H9 (cell line): ENCODE data around the gene GTF2A1. TPM values are rescaled to one million over a fixed set of nuclear protein-coding genes. Genes with fewer than 3 reads are reported as not detected.
A peak's percentile ranks its signal among the peaks of the same experiment; 100 is the strongest.

Experiments
- DNase-seq: peaks from one replicate; pipeline ENCODE4 v3.0.0-alpha.2; 2017
- H2AFZ ChIP-seq: one replicate; pipeline ENCODE4 v1.6.1; 2013; ENCODE audit warnings: mild to moderate bottlenecking, low read length, control low read depth, moderate library complexity
- H2AK5ac ChIP-seq: 2 replicates; pipeline ENCODE4 v1.6.1; 2013; ENCODE audit warnings: low read length, control low read depth, mixed read lengths; ENCODE audit not compliant: insufficient read length
- H2BK120ac ChIP-seq: one replicate; pipeline ENCODE4 v1.6.1; 2013; ENCODE audit warnings: low read depth, mild to moderate bottlenecking, low read length, control low read depth, inconsistent platforms; ENCODE audit not compliant: poor library complexity, severe bottlenecking
- H2BK12ac ChIP-seq: 2 replicates; pipeline ENCODE4 v1.6.1; 2013; ENCODE audit warnings: low read length, control low read depth, mixed read lengths, low read depth; ENCODE audit not compliant: insufficient read length
- H2BK15ac ChIP-seq: 2 replicates; pipeline ENCODE4 v1.6.1; 2013; ENCODE audit warnings: low read depth, low read length, control low read depth
- H2BK20ac ChIP-seq: one replicate; pipeline ENCODE4 v1.6.1; 2013; ENCODE audit warnings: low read depth, mild to moderate bottlenecking, low read length, control low read depth, inconsistent platforms; ENCODE audit not compliant: poor library complexity, severe bottlenecking
- H2BK5ac ChIP-seq: 2 replicates; pipeline ENCODE4 v1.6.1; 2013; ENCODE audit warnings: low read length, control low read depth, mixed read lengths; ENCODE audit not compliant: insufficient read length
- H3K14ac ChIP-seq: 2 replicates; pipeline ENCODE4 v1.6.1; 2013; ENCODE audit warnings: low read length, control low read depth; ENCODE audit not compliant: insufficient read depth
- H3K18ac ChIP-seq: 2 replicates; pipeline ENCODE4 v1.6.1; 2013; ENCODE audit warnings: low read depth, mild to moderate bottlenecking, mixed read lengths, low read length, control low read depth; ENCODE audit not compliant: insufficient read length
- H3K23ac ChIP-seq: 2 replicates; pipeline ENCODE4 v1.6.1; 2013; ENCODE audit warnings: low read length, control low read depth, mixed read lengths, low read depth; ENCODE audit not compliant: insufficient read length
- H3K23me2 ChIP-seq: 2 replicates; pipeline ENCODE4 v1.6.1; 2013; ENCODE audit warnings: low read depth, mild to moderate bottlenecking, mixed read lengths, low read length, control low read depth; ENCODE audit not compliant: insufficient read length, poor library complexity, severe bottlenecking
- H3K27ac ChIP-seq: 2 replicates; pipeline ENCODE4 v1.5.1; 2013; ENCODE audit warnings: low read length, control low read depth, mixed read lengths, low read depth; ENCODE audit not compliant: insufficient read length
- H3K27me3 ChIP-seq: 2 replicates; pipeline ENCODE4 v1.6.1; 2013; ENCODE audit warnings: low read length, control low read depth, inconsistent platforms; ENCODE audit not compliant: insufficient read depth
- H3K4ac ChIP-seq: 2 replicates; pipeline ENCODE4 v1.6.1; 2013; ENCODE audit warnings: low read depth, mild to moderate bottlenecking, control low read depth, inconsistent platforms, low read length, moderate library complexity
- H3K4me1 ChIP-seq: 2 replicates; pipeline ENCODE4 v1.6.1; 2013; ENCODE audit warnings: low read length, control low read depth, inconsistent platforms; ENCODE audit not compliant: insufficient read depth
- H3K4me2 ChIP-seq: 2 replicates; pipeline ENCODE4 v1.6.1; 2013; ENCODE audit warnings: low read length, control low read depth, mixed read lengths; ENCODE audit not compliant: insufficient read length, insufficient read depth
- H3K56ac ChIP-seq: 2 replicates; pipeline ENCODE4 v1.6.1; 2013; ENCODE audit warnings: low read depth, mild to moderate bottlenecking, mixed read lengths, low read length, control low read depth; ENCODE audit not compliant: insufficient read length
- H3K79me1 ChIP-seq: 2 replicates; pipeline ENCODE4 v1.6.1; 2013; ENCODE audit warnings: low read depth, mild to moderate bottlenecking, moderate library complexity, low read length, control low read depth, inconsistent platforms; ENCODE audit not compliant: insufficient read depth, poor library complexity, severe bottlenecking
- H3K79me2 ChIP-seq: 2 replicates; pipeline ENCODE4 v1.6.1; 2013; ENCODE audit warnings: low read length, control low read depth, inconsistent platforms; ENCODE audit not compliant: insufficient read depth
- H3K9ac ChIP-seq: 2 replicates; pipeline ENCODE4 v1.6.1; 2013; ENCODE audit warnings: low read length, control low read depth, mixed read lengths; ENCODE audit not compliant: insufficient read length; ENCODE audit errors: extremely low read depth
- H3K9me3 ChIP-seq: one replicate; pipeline ENCODE4 v1.6.1; 2013; ENCODE audit warnings: low read depth, low read length, inconsistent platforms; ENCODE audit not compliant: control insufficient read depth
- H3T11ph ChIP-seq: one replicate; pipeline ENCODE4 v1.6.1; 2013; ENCODE audit warnings: mild to moderate bottlenecking, low read length, control low read depth, inconsistent platforms
- H4K20me1 ChIP-seq: one replicate; pipeline ENCODE4 v1.6.1; 2013; ENCODE audit not compliant: control insufficient read depth, insufficient read length, insufficient read depth
- H4K5ac ChIP-seq: 2 replicates; pipeline ENCODE4 v1.6.1; 2013; ENCODE audit warnings: low read depth, mild to moderate bottlenecking, mixed read lengths, low read length, control low read depth; ENCODE audit not compliant: insufficient read length
- H4K8ac ChIP-seq: replicated peaks from 2 replicates; pipeline ENCODE4 v1.6.1; 2013; ENCODE audit warnings: low read length, control low read depth, mixed read lengths, low read depth; ENCODE audit not compliant: insufficient read length
- H4K91ac ChIP-seq: 2 replicates; pipeline ENCODE4 v1.6.1; 2013; ENCODE audit warnings: low read depth, mild to moderate bottlenecking, moderate library complexity, mixed read lengths, low read length, control low read depth; ENCODE audit not compliant: insufficient read length
- H3K27ac Mint-ChIP-seq, 3 experiments: 2 replicates in 2 of 3; 3 replicates in 1 of 3; pipeline ENCODE4 v1.8.0; 2020 to 2021; ENCODE audit warnings: mixed read lengths in 3 of 3, mild to moderate bottlenecking in 1 of 3, moderate library complexity in 1 of 3
- H3K27me3 Mint-ChIP-seq: 2 replicates; pipeline ENCODE4 v1.8.0; 2021; ENCODE audit warnings: low read depth, mild to moderate bottlenecking, moderate library complexity, mixed read lengths
- H3K36me3 Mint-ChIP-seq, 3 experiments: 2 replicates in 2 of 3; 3 replicates in 1 of 3; pipeline ENCODE4 v1.8.0; 2020 to 2021; ENCODE audit warnings: low read depth in 3 of 3, mixed read lengths in 3 of 3; ENCODE audit not compliant: insufficient read depth in 1 of 3
- H3K4me1 Mint-ChIP-seq, 2 experiments: 2 replicates each; pipeline ENCODE4 v1.8.0; 2020; ENCODE audit warnings: mixed read lengths in 2 of 2
- H3K4me3 Mint-ChIP-seq, 2 experiments: 2 replicates in 1 of 2; 3 replicates in 1 of 2; pipeline ENCODE4 v1.8.0; 2020 to 2021; ENCODE audit warnings: mild to moderate bottlenecking in 2 of 2, mixed read lengths in 2 of 2, moderate library complexity in 1 of 2
- H3K9me3 Mint-ChIP-seq, 2 experiments: 2 replicates in 1 of 2; 3 replicates in 1 of 2; pipeline ENCODE4 v1.8.0; 2020; ENCODE audit warnings: mild to moderate bottlenecking in 2 of 2, mixed read lengths in 2 of 2, moderate library complexity in 1 of 2
- CTCF ChIP-seq: fragments of 200-600 bp; sonication (generic); conservative IDR thresholded peaks from 3 replicates; pipeline ENCODE4 v1.8.0; 2021; ENCODE audit warnings: antibody characterized with exemption, mild to moderate bottlenecking
- WGBS: extraction: QIAGEN DNeasy Blood & Tissue Kit; methylation state at CpG from one replicate; pipeline ENCODE4 v1.1.7; 2013; ENCODE audit warnings: missing lambda C conversion rate, low lambda C conversion rate, mixed read lengths; ENCODE audit not compliant: insufficient read length; ENCODE audit errors: extremely low coverage; 5-methylcytosine and 5-hydroxymethylcytosine counted together
- total RNA-seq: library from RNA; stranded (reverse); gene quantifications from 2 replicates; pipeline ENCODE4 v1.2.1, GENCODE V29; 2021

GTF2A1 gene
- total RNA-seq, 1 experiment from 2014 or later = 43.0 TPM

DNA sequence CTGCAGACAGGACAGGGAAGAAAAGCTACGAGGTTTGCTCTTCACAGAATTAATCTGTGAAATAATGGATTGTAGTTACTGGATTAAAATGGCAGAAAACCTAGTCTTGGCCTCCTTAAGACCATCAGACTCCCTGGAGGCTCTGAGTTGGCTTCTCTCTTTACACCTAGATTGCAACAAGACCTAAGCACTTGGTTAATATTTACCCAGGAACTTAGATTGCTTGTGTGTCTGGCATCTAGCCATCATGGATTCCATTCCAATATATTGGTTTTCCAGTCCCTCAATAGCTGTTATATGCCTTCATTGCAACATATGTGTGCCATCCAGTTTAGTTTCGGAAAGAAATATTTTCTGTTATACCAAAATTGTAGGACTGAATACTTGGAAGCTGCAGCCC, 1.9 kb upstream of the GTF2A1 start:
- H3K4me3 Mint-ChIP-seq = peak overlapping the region in 1 of 2 experiments; percentile 57; a peak in 1 of 5 replicates
- H4K91ac ChIP-seq = no peak overlapping the region
- TF ChIP-seq CTCF = no peak
- H3K4me1 ChIP-seq = no peaks in the 10 kb centered on the region; the same call in none of the 2 replicates
- no peak for DNase-seq
- peaks cover 3% of the 10 kb centered on the region; the same call in 1 of the 2 replicates for H3K27me3 Mint-ChIP-seq
- H3K4ac ChIP-seq = no peak overlapping the region
- H4K20me1 ChIP-seq = no peaks in the 10 kb centered on the region
- no peak overlapping the region for H3K27ac ChIP-seq
- H4K5ac ChIP-seq = no peak overlapping the region
- peaks cover 0 to 5% of the 10 kb centered on the region in 2 experiments; a peak in 3 of 5 replicates for H3K9me3 Mint-ChIP-seq
- H2BK20ac ChIP-seq = no peak overlapping the region
- no peak overlapping the region for H3K4me2 ChIP-seq
- no peak overlapping the region for H2BK15ac ChIP-seq
- no peaks in the 10 kb centered on the region for H3K9me3 ChIP-seq
- no peak overlapping the region for H3K56ac ChIP-seq
- no peak overlapping the region for H2AK5ac ChIP-seq
- no peak overlapping the region for H4K8ac ChIP-seq
- H3K27me3 ChIP-seq = no peaks in the 10 kb centered on the region; the same call in 1 of the 2 replicates
- H3K79me1 ChIP-seq = no peaks in the 10 kb centered on the region
- peaks cover 7% of the 10 kb centered on the region for H3K23me2 ChIP-seq
- H2BK12ac ChIP-seq = no peak overlapping the region
- peak overlapping the region; percentile 39 for H3K9ac ChIP-seq
- H3K79me2 ChIP-seq = peaks cover 5% of the 10 kb centered on the region; the same call in 1 of the 2 replicates
- no peak overlapping the region for H2BK120ac ChIP-seq
- H3K18ac ChIP-seq = no peak overlapping the region
- H3T11ph ChIP-seq = no peak overlapping the region
- H3K4me1 Mint-ChIP-seq = peaks cover 20% of the 10 kb centered on the region in 2 experiments
- H3K36me3 Mint-ChIP-seq = peaks cover 4 to 6% (median 4%) of the 10 kb centered on the region in 3 experiments; a peak in 6 of 7 replicates
- no peak overlapping the region for H3K14ac ChIP-seq
- H3K23ac ChIP-seq = no peak overlapping the region
- no CpG with 5 or more reads among the region's 2 CpGs for WGBS
- no peak overlapping the region for H2BK5ac ChIP-seq
- peak overlapping the region in 1 of 3 experiments; percentile 46; a peak in 1 of 7 replicates for H3K27ac Mint-ChIP-seq
- H2AFZ ChIP-seq = no peak overlapping the region
